CD4-positive, alpha-beta T cell (primary cell): Measurements from ENCODE around the gene SSBP2. TPM values are rescaled to one million over a fixed set of nuclear protein-coding genes. Genes with fewer than 3 reads are reported as not detected.

ENCODE experiments used
- ATAC-seq: fragments of 200-7000 bp; cut with Tn5 transposase; one replicate; pipeline ENCODE4 v1.10.0; 2022; ENCODE audit warnings: mild to moderate bottlenecking; ENCODE audit not compliant: poor library complexity
- CTCF ChIA-PET: fragments of 350-600 bp; sonication (Branson Sonifier 250); formaldehyde crosslinking; loops from one replicate; lab custom pipeline; 2021; ENCODE audit warnings: antibody characterized with exemption, inconsistent platforms; lab: Charles Lee
- POLR2A ChIA-PET: fragments of 350-600 bp; sonication (Branson Sonifier 250); formaldehyde crosslinking; loops from one replicate; lab custom pipeline; 2021; ENCODE audit warnings: antibody characterized with exemption, inconsistent platforms; lab: Charles Lee
- DNase-seq, 14 experiments: peaks; one replicate each; pipeline ENCODE4 v3.0.0-alpha.2; 2013 to 2020; ENCODE audit warnings: mixed read lengths in 2 of 14
- H3K27ac ChIP-seq, 2 donors: one replicate each; pipeline versions ENCODE4 v1.5.1 to v1.7.0; 2013; ENCODE audit warnings: low read length in 2 of 2, low read depth in 1 of 2, mild to moderate bottlenecking in 1 of 2
- H3K27me3 ChIP-seq, 2 experiments: 1 replicate in 1 of 2; 2 replicates in 1 of 2; pipeline versions ENCODE4 v1.6.1 to v1.7.0; 2013; ENCODE audit warnings: low read length in 2 of 2, control low read depth in 1 of 2, mild to moderate bottlenecking in 1 of 2, moderate library complexity in 1 of 2; ENCODE audit not compliant: insufficient read depth in 2 of 2, control insufficient read depth in 1 of 2
- H3K36me3 ChIP-seq: one replicate; pipeline ENCODE4 v1.6.1; 2013; ENCODE audit warnings: low read length, control low read depth; ENCODE audit not compliant: insufficient read depth
- H3K4me1 ChIP-seq: one replicate; pipeline ENCODE4 v1.6.1; 2013; ENCODE audit warnings: low read length, control low read depth; ENCODE audit not compliant: insufficient read depth
- H3K4me3 ChIP-seq: one replicate; pipeline ENCODE4 v1.5.1; 2013; ENCODE audit warnings: mild to moderate bottlenecking, low read length, moderate library complexity
- H3K9me3 ChIP-seq, 2 experiments: 1 replicate in 1 of 2; 2 replicates in 1 of 2; pipeline versions ENCODE4 v1.6.1 to v1.7.0; 2013; ENCODE audit warnings: low read length in 2 of 2, mild to moderate bottlenecking in 2 of 2, control low read depth in 1 of 2, moderate library complexity in 1 of 2; ENCODE audit not compliant: control insufficient read depth in 1 of 2, insufficient read depth in 1 of 2
- H3K27ac Mint-ChIP-seq: one replicate; pipeline ENCODE4 v1.8.0; 2020; ENCODE audit warnings: mixed read lengths
- H3K27me3 Mint-ChIP-seq: one replicate; pipeline ENCODE4 v1.8.0; 2021; ENCODE audit warnings: mixed read lengths
- H3K36me3 Mint-ChIP-seq: one replicate; pipeline ENCODE4 v1.8.0; 2021; ENCODE audit warnings: low read depth, mixed read lengths
- H3K4me1 Mint-ChIP-seq: one replicate; pipeline ENCODE4 v1.8.0; 2021; ENCODE audit warnings: low read depth, mixed read lengths
- H3K4me3 Mint-ChIP-seq: one replicate; pipeline ENCODE4 v1.8.0; 2020; ENCODE audit warnings: mild to moderate bottlenecking, mixed read lengths
- H3K9me3 Mint-ChIP-seq: one replicate; pipeline ENCODE4 v1.8.0; 2020; ENCODE audit warnings: mixed read lengths
- intact Hi-C, 2 experiments: fragments of 100-400 bp; cut with DNase I in 1 of 2; cut with micrococcal nuclease in 1 of 2; formaldehyde crosslinking; loops; one replicate each; pipeline versions ENCODE4 v1.15.1 to v1.9.0; 2023 to 2025; cut with DNase I, micrococcal nuclease
- total RNA-seq, 174 experiments: library from RNA in 2 of 174; stranded (reverse) in 2 of 174; gene quantifications; one replicate each; pipeline ENCODE4 v1.2.3 and lab custom pipeline; 2021 to 2026
- TF ChIP-seq, protein P1 (sequence below): fragments of 200-600 bp; IDR thresholded peaks from one replicate; pipeline ENCODE4 v1.8.0; 2022; ENCODE audit warnings: antibody characterized with exemption, mild to moderate bottlenecking

The SSBP2 gene
- total RNA-seq, 2 experiments from 2014 or later: 33.5 to 36.3 TPM

DNA sequence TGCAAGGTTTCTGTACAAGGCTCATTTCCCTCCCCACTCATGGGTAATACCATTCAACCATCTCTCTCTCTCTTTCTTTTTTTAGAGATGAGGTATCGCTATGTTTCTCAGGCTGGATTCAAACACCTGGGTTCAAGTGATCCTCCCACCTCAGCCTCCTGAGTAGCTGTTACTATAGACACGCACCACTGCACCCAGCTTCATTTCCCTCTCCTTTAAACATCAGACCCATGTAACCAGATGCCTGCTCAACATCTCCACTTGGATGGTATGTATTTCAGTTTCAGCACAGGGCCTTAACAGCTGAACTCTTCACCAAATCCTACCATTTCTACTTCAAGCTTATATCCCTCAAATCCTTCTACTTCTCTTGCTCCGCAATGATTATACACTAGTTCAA, 117.4 kb downstream of the SSBP2 start:
- DNase-seq (no peak), ATAC-seq (no peak)
- ChIA-PET CTCF (interaction anchor here (0.9 to 1.3 kb wide), 2 partner anchors 12 to 89 kb away, joined by 3 read pairs; no protein-coding TSS in a partner anchor), POLR2A (no interaction called here)
- Histone ChIP-seq H3K9me3 (no peaks in the 10 kb centered on the region), H3K4me3 (no peak overlapping the region), H3K4me1 (peaks cover 8% of the 10 kb centered on the region), H3K27me3 (no peaks in the 10 kb centered on the region), H3K27ac (no peak overlapping the region), H3K36me3 (peaks cover 2% of the 10 kb centered on the region)
- H3K4me1 Mint-ChIP-seq: peaks cover 17% of the 10 kb centered on the region
- H3K9me3 Mint-ChIP-seq: no peaks in the 10 kb centered on the region
- H3K36me3 Mint-ChIP-seq: peaks cover 26% of the 10 kb centered on the region
- H3K4me3 Mint-ChIP-seq: no peak overlapping the region
- no peak overlapping the region for H3K27ac Mint-ChIP-seq
- intact Hi-C loops: no loop called here
- no peaks in the 10 kb centered on the region for H3K27me3 Mint-ChIP-seq
- TF ChIP-seq, protein P1, sequence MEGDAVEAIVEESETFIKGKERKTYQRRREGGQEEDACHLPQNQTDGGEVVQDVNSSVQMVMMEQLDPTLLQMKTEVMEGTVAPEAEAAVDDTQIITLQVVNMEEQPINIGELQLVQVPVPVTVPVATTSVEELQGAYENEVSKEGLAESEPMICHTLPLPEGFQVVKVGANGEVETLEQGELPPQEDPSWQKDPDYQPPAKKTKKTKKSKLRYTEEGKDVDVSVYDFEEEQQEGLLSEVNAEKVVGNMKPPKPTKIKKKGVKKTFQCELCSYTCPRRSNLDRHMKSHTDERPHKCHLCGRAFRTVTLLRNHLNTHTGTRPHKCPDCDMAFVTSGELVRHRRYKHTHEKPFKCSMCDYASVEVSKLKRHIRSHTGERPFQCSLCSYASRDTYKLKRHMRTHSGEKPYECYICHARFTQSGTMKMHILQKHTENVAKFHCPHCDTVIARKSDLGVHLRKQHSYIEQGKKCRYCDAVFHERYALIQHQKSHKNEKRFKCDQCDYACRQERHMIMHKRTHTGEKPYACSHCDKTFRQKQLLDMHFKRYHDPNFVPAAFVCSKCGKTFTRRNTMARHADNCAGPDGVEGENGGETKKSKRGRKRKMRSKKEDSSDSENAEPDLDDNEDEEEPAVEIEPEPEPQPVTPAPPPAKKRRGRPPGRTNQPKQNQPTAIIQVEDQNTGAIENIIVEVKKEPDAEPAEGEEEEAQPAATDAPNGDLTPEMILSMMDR: no peak

DNA sequence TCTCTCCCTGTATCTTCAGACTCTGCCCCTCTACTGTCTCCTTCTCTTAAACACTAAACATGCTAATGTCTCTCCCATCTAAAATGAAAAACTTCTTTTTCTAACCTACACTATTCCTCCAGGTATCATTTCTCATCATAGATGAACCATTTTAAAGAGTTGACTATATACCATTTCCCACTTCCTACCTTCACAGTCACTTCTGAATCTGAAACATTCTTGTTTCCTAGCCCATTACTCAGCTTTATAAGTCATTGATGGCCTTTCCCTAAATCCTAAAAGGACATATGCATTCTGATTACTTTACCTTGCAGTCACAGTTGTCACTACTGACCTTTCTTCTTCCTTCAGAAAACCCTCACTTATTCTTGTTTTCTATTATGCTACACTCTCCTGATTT, 118.2 kb downstream of the SSBP2 start:
- ChIA-PET CTCF (interaction anchor here (0.7 to 0.9 kb wide), 2 partner anchors 90 to 150 kb away, joined by 3 read pairs; no protein-coding TSS in a partner anchor), POLR2A (no interaction called here)
- Histone ChIP-seq H3K4me3 (no peak overlapping the region), H3K4me1 (peaks cover 8% of the 10 kb centered on the region), H3K9me3 (no peaks in the 10 kb centered on the region), H3K27me3 (no peaks in the 10 kb centered on the region), H3K27ac (no peak overlapping the region), H3K36me3 (peaks cover 2% of the 10 kb centered on the region)
- peaks cover 23% of the 10 kb centered on the region for H3K4me1 Mint-ChIP-seq
- TF ChIP-seq, protein P1: no peak
- no peak for ATAC-seq
- H3K4me3 Mint-ChIP-seq: no peak overlapping the region
- DNase-seq: no peak
- H3K36me3 Mint-ChIP-seq: peaks cover 32% of the 10 kb centered on the region
- H3K9me3 Mint-ChIP-seq: no peaks in the 10 kb centered on the region
- no peaks in the 10 kb centered on the region for H3K27me3 Mint-ChIP-seq
- no peak overlapping the region for H3K27ac Mint-ChIP-seq
- intact Hi-C loops: no loop called here

DNA sequence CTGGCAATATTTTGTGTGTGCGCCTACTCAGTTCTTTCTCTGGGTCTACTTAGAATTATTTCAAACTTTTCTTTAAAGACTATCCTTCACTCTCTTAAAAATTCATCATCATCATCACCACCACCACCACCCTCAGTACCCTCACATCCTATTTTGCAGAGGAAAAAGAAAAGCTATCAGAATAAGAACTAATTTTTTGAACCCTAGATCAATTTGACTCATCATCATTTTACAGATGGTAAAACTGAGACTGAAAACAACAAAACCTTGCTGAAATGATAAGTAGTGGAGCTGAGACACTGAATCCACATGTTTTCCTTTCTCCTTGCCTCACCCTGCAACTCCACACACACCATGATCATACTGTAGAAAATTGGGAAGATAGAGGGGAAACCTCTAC, 119.3 kb downstream of the SSBP2 start:
- ATAC-seq (no peak), DNase-seq (no peak)
- Histone ChIP-seq H3K4me1 (peaks cover 8% of the 10 kb centered on the region), H3K27ac (no peak overlapping the region), H3K27me3 (no peaks in the 10 kb centered on the region), H3K9me3 (no peaks in the 10 kb centered on the region), H3K4me3 (no peak overlapping the region), H3K36me3 (no peaks in the 10 kb centered on the region)
- TF ChIP-seq, protein P1: no peak
- intact Hi-C loops: no loop called here
- H3K4me3 Mint-ChIP-seq: no peak overlapping the region
- H3K36me3 Mint-ChIP-seq: peaks cover 31% of the 10 kb centered on the region
- no peaks in the 10 kb centered on the region for H3K27me3 Mint-ChIP-seq
- CTCF ChIA-PET: no interaction called here
- H3K4me1 Mint-ChIP-seq: peaks cover 17% of the 10 kb centered on the region
- no peak overlapping the region for H3K27ac Mint-ChIP-seq
- no peaks in the 10 kb centered on the region for H3K9me3 Mint-ChIP-seq
- POLR2A ChIA-PET: no interaction called here
